ENCODE results near the gene DOLPP1. TPM values are rescaled to one million over a fixed set of nuclear protein-coding genes. Genes with fewer than 3 reads are reported as not detected.

DOLPP1 gene
- total and polyA plus RNA-seq, 7 donors, result 2.1 to 5.2 (median 4.2) TPM

DNA sequence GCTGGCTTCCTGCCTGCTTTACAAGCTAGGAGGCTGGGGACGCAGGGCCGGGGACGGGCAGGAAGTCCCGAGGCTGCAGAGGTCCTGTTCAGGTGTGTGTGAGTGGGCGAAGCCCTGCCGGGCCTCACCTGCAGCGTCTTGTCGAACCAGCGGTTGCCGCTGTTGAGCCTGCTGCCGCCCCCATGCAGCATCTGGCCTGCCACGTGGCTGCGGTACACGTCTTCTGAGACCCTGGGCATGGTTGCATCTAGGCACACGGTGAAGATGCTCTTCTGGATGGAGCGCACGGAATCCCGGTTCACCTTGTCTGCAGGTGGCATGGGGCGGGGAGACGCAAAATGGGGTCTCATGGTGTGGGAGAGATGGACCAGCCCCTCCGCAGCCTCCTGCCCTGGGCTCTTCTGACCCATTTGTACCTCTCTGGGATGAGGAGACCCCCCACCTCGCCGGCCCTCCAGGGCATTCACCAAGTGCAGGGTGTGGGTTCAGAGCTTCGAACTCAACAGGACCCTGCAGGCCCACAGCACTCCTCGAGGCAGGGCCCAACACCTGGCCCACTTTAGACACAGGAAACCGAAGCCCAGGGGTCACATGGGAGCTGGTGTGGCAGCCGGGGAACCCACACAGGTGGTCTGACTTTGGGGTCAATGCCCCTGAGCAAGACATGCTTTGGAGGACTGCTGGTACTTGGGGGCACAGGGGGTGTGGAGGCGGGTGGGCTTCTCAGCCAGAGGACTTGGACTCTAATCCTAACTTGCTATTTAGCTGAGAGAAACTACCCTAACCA, 19.7 kb downstream of the DOLPP1 start:
- WGBS, 3 donors, result 68 to 71% (median 70%) methylated on average over 28 of the region's 28 CpGs
- no peak for ATAC-seq
- H3K27ac ChIP-seq, result no peak overlapping the region
- no peak overlapping the region for H3K4me3 ChIP-seq
- intact Hi-C loops (cut with DNase I), result no loop called here
- TF ChIP-seq, protein P1, sequence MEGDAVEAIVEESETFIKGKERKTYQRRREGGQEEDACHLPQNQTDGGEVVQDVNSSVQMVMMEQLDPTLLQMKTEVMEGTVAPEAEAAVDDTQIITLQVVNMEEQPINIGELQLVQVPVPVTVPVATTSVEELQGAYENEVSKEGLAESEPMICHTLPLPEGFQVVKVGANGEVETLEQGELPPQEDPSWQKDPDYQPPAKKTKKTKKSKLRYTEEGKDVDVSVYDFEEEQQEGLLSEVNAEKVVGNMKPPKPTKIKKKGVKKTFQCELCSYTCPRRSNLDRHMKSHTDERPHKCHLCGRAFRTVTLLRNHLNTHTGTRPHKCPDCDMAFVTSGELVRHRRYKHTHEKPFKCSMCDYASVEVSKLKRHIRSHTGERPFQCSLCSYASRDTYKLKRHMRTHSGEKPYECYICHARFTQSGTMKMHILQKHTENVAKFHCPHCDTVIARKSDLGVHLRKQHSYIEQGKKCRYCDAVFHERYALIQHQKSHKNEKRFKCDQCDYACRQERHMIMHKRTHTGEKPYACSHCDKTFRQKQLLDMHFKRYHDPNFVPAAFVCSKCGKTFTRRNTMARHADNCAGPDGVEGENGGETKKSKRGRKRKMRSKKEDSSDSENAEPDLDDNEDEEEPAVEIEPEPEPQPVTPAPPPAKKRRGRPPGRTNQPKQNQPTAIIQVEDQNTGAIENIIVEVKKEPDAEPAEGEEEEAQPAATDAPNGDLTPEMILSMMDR (IDR thresholded peaks at IDR 0.05), result no peak
- peaks cover 11% of the 10 kb centered on the region for H3K4me1 ChIP-seq
- H3K27me3 ChIP-seq (ENCODE audit: insufficient read depth in 3 of 3, low read length in 2 of 3), result no peaks in the 10 kb centered on the region
- peaks cover 4 to 62% of the 10 kb centered on the region in 2 donors for H3K36me3 ChIP-seq (ENCODE audit: insufficient read depth in 1 of 2, low read depth in 1 of 2)
- no peaks in the 10 kb centered on the region for H3K9me3 ChIP-seq
- DNase-seq, result no peak

DNA sequence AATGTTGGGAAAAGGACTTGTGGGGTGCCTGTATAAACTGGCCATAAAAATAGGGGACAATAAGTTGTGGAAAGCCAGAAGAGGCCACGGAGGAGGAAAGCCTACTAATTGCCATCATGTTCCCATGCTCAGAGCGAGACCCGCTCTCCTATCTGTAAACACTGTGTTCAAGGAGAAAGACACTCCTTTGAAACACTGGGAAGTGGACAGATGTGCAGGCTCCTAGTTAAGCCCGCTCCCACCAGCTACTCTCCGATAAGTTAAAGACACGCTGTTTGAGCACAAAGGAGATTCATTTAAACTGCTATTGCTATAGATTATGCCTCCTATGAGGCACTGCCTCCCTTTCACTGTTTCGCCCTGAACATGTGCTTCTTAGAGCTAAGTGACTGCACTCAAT, 20.4 kb downstream of the DOLPP1 start:
- intact Hi-C loops (cut with DNase I), result no loop called here
- no peak for ATAC-seq
- TF ChIP-seq, protein P1 (IDR thresholded peaks at IDR 0.05), result no peak
- Histone ChIP-seq H3K27me3 (ENCODE audit: insufficient read depth in 3 of 3, low read length in 2 of 3) (no peaks in the 10 kb centered on the region), H3K27ac (no peak overlapping the region), H3K36me3 (ENCODE audit: insufficient read depth in 1 of 2, low read depth in 1 of 2) (peaks cover 4 to 62% of the 10 kb centered on the region in 2 donors), H3K4me3 (no peak overlapping the region), H3K4me1 (peaks cover 12% of the 10 kb centered on the region), H3K9me3 (no peaks in the 10 kb centered on the region)
- WGBS, 3 donors, result 90 to 92% (median 92%) methylated on average over 7 of the region's 7 CpGs
- no peak for DNase-seq

DNA sequence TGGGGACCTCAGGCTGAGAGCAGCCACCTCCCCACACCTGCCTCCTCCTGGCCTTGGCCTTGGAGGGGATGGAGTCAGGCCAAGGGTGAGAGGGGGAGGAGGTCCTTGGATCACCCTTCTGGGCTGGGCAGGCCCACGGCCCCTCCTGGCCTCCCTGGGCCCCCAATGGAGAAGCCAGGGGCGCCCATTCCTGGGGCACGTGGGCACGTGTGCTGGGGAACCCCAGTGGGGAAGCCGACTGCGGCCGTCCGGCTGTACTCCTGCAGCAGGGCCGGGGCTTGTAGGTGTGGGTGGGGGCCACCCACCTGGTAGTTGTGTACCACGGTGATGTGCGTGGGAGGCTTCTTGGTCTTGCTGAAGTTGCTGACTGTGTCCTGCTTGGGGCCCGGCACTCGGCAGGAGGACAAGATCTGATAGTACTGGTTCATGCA, 21.2 kb downstream of the DOLPP1 start:
- 86 to 89% (median 87%) methylated on average over 12 to 13 of the region's 13 CpGs for WGBS, 3 donors
- intact Hi-C loops (cut with DNase I), result no loop called here

DNA sequence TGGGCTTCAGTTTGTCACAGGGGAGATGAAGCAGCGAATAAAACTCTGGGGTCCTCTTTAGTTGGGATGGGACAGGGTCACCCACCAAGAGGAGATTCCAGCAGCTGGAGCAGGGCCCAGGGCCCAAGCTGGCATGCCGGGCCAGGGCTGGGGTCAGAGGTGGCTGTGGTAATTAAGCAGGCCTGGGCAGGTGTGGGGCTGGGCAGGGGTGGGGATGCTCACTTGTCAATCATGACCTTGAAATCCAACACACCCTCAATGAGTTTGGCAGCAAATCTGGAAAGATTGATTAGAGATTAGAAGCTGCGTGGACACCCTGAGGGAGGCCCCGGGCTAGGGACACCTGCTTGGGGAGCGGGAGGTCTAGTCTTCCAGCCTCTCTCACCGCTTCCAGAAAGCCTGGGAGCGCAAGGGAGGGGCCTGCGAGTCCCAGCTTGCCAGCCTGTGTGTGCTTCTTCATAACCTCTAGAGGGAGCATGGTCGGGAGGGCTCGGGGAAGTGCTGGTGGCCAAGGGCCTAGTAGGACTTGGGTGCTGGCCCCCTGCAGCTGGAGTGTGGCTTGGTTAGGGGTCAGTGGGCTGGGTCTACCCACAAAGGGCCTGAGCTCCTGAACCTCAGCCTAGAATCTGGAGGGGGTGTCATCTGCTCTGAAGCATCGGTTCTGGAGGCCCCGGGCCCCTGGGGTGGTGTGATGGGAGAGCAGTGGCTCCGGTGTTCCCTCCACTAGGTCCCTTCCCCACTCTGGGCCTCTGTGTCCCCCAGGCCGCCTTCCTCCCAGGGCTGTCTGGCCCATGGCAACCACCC, 22.1 kb downstream of the DOLPP1 start:
- TF ChIP-seq, protein P1 (IDR thresholded peaks at IDR 0.05), result peak; percentile 56
- Histone ChIP-seq H3K27me3 (ENCODE audit: insufficient read depth in 3 of 3, low read length in 2 of 3) (no peaks in the 10 kb centered on the region), H3K36me3 (ENCODE audit: insufficient read depth in 1 of 2, low read depth in 1 of 2) (peaks cover 4 to 60% of the 10 kb centered on the region in 2 donors), H3K4me3 (peak overlapping the region; percentile 38), H3K27ac (peak overlapping the region; percentile 84), H3K9me3 (no peaks in the 10 kb centered on the region), H3K4me1 (peaks cover 25% of the 10 kb centered on the region)
- intact Hi-C loops (cut with DNase I), result no loop called here
- ATAC-seq (peak; percentile 82 to 85 (median 82)), DNase-seq (peak; percentile 67 to 84)
- WGBS, 3 donors, result 32 to 36% (median 35%) methylated on average over 13 to 14 of the region's 14 CpGs

More for the DNA sequence above, 21.2 kb downstream of the DOLPP1 start:
- ATAC-seq, result no peak
- TF ChIP-seq, protein P1 (IDR thresholded peaks at IDR 0.05), result no peak
- no peaks in the 10 kb centered on the region for H3K27me3 ChIP-seq (ENCODE audit: insufficient read depth in 3 of 3, low read length in 2 of 3)
- peaks cover 20% of the 10 kb centered on the region for H3K4me1 ChIP-seq
- H3K4me3 ChIP-seq, result no peak overlapping the region
- H3K36me3 ChIP-seq (ENCODE audit: insufficient read depth in 1 of 2, low read depth in 1 of 2), result peaks cover 4 to 61% of the 10 kb centered on the region in 2 donors
- DNase-seq, result no peak
- H3K27ac ChIP-seq, result no peak overlapping the region
- no peaks in the 10 kb centered on the region for H3K9me3 ChIP-seq

Data from psoas muscle (tissue), 8 donors.